ENCODE results near the gene TANGO6. TPM values are rescaled to one million over a fixed set of nuclear protein-coding genes. Genes with fewer than 3 reads are reported as not detected.

Gene TANGO6
- total and polyA plus RNA-seq, 2 of the 8 experiments (the other 6 are each of a cell fraction or from before 2014, with no cell fraction given): 5.0 to 19.5 TPM

GRCh38 chr16:68954911-68955635, 111.7 kb downstream of the TANGO6 start (continued):
- TF ChIP-seq SRF (IDR thresholded peaks at IDR 0.05; ENCODE audit: low read depth, low read length) (no peak), YY1 (IDR thresholded peaks at IDR 0.05; ENCODE audit: low read depth, low read length) (no peak)
